SH-SY5Y (cell line): ENCODE measurements around the gene DPP4.

ENCODE experiments used
- GATA2 ChIP-seq: IDR thresholded peaks from 2 replicates; pipeline ENCODE4 v1.6.1; 2011; ENCODE audit warnings: mild to moderate bottlenecking, low read depth, low read length
- GATA3 ChIP-seq: IDR thresholded peaks from 2 replicates; pipeline ENCODE4 v1.6.1; 2011; ENCODE audit warnings: low read depth, mild to moderate bottlenecking, low read length, moderate library complexity

DPP4 gene

GRCh38 chr2:162073888-162074631 is at the start of gene DPP4:
TSS of gene DPP4 (minus strand) at chr2:162074215. CDS start at chr2:162073981, 234 bp downstream.
- TF ChIP-seq GATA3 = no peak
- TF ChIP-seq GATA2 = no peak

DNA sequence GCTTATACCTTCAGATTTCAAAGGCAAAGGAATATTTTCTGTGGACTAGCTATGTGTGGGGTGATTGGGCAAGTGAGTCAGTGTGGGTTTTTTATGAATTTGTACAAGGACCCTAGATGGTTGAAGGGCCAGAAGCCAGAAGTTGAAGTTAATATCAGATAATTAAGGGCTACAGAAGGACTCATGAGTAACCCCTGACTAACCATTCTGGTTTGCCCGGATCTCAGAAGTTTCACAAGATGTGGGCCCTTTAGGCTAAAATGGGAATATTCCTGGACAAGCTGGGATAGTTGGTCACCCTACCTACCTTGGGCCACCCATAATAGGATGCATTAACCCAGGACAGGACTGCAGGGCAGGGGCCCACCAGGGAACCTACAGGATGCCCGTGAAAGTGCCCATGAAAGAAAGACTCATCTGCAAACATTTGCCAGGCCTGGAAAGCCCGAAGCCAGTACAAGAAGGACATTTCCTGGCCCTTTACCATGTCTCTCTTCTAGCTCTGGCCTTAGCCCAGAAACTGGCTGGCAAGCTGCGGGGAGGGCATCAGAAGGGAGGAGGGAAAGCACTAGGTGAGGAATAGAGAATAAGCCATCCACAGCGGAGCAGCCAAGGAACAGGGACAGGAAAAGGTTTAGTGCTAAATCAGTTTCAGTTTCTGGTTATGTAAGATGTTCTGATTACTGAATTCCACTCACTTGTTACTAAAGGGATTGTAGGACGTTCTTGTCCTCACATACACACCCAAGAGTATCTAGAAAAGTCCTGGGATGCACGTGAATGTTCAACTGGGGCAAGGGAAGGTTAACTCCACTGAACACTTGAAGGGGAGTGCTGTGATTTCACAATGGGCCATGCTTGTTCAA is 44.4 kb upstream of the DPP4 start:
- TF ChIP-seq GATA3 (no peak), GATA2 (no peak)

- TF ChIP-seq GATA3 (no peak), GATA2 (no peak)
These were observed 42.3 kb upstream of the DPP4 start for GRCh38 chr2:162116352-162116751.

DNA sequence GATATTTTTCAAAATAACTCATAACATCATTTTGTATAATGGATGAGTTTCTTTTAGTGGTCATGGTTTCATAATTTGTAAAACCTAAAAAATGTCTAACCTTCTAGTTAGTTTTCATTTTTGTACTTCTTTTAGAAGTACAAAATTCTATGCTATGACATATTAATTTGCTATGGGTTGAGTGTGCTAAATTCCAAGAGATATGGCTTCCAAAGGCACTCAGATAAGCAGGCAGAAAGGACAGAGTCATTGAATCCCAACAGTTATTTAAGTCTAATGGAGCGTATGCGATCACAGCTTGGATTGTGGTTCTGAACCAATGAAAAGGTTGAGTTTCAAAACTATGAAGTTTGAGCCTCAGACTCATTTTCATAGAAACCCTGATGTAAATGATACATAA is 41.1 kb upstream of the DPP4 start:
- TF ChIP-seq GATA3 (no peak), GATA2 (no peak)

- TF ChIP-seq GATA3 (no peak), GATA2 (no peak)
These were observed 40.3 kb upstream of the DPP4 start for GRCh38 chr2:162114271-162114670.

GRCh38 chr2:162113776-162114168 is 39.8 kb upstream of the DPP4 start:
- TF ChIP-seq GATA3 = no peak
- TF ChIP-seq GATA2 = no peak

- TF ChIP-seq GATA3 (no peak), GATA2 (no peak)
These were observed 39.2 kb upstream of the DPP4 start for GRCh38 chr2:162113088-162113775.

GRCh38 chr2:162111958-162112850 is 38.2 kb upstream of the DPP4 start:
- TF ChIP-seq GATA3 = no peak
- no peak for TF ChIP-seq GATA2

GRCh38 chr2:162107361-162107901 is 33.4 kb upstream of the DPP4 start:
- TF ChIP-seq GATA3 (no peak), GATA2 (no peak)

- TF ChIP-seq GATA2 (no peak), GATA3 (no peak)
These were observed 32.7 kb upstream of the DPP4 start for GRCh38 chr2:162106746-162107145.

DNA sequence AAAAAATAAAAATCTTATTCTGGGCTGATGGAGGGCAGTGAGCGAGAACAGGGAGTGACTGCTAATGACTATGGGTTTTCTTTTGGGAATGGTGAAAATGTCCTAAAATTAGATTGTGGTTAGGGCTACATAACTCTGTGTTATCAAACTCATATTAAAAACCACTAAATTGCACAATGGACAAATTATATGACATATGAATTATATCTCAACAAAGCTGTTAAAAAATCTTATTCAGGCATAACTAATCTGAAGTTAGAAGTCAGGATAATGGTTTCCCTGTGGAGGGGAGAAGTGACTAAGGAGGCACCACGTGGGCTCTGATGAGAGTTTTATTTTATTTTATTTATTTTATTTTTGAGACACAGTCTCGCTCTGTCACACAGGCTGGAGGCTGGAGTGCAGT is 32.1 kb upstream of the DPP4 start:
- no peak for TF ChIP-seq GATA2
- no peak for TF ChIP-seq GATA3

- TF ChIP-seq GATA2 (no peak), GATA3 (no peak)
These were observed 29.5 kb upstream of the DPP4 start for GRCh38 chr2:162103443-162104009.

- TF ChIP-seq GATA3 (no peak), GATA2 (no peak)
These were observed 26.6 kb upstream of the DPP4 start for GRCh38 chr2:162100579-162100978.

GRCh38 chr2:162099836-162100235 is 25.8 kb upstream of the DPP4 start:
- no peak for TF ChIP-seq GATA3
- TF ChIP-seq GATA2 = no peak
